Loucy (cell line): Measurements from ENCODE around the gene TRPM6.

Source experiments
- H2AFZ ChIP-seq: fragments of 200-600 bp; sonication (generic); 2 replicates; pipeline ENCODE4 v1.6.0; 2016; ENCODE audit warnings: antibody characterized with exemption, mild to moderate bottlenecking, low read length, moderate library complexity
- H3F3A ChIP-seq: fragments of 200-600 bp; 2 replicates; pipeline ENCODE4 v1.6.0; 2016; ENCODE audit warnings: antibody characterized with exemption, low read depth, mild to moderate bottlenecking
- H3K27me3 ChIP-seq: fragments of 200-600 bp; sonication (generic); 2 replicates; pipeline ENCODE4 v1.6.1; 2014; ENCODE audit warnings: low read length, mild to moderate bottlenecking; ENCODE audit not compliant: insufficient read depth, poor library complexity, severe bottlenecking
- H3K36me3 ChIP-seq: fragments of 200-600 bp; sonication (generic); 2 replicates; pipeline ENCODE4 v1.6.1; 2016; ENCODE audit warnings: low read length; ENCODE audit not compliant: insufficient read depth
- H3K4me1 ChIP-seq: fragments of 200-600 bp; sonication (generic); 2 replicates; pipeline ENCODE4 v1.5.1; 2014; ENCODE audit warnings: low read length, mild to moderate bottlenecking; ENCODE audit not compliant: insufficient read depth, poor library complexity, severe bottlenecking
- H3K4me2 ChIP-seq: fragments of 200-600 bp; sonication (generic); 2 replicates; pipeline ENCODE4 v1.6.0; 2014; ENCODE audit warnings: antibody characterized with exemption, low read length, low read depth, mild to moderate bottlenecking; ENCODE audit not compliant: poor library complexity, severe bottlenecking
- H3K4me3 ChIP-seq: fragments of 200-600 bp; sonication (generic); 2 replicates; pipeline ENCODE4 v1.5.1; 2014; ENCODE audit warnings: low read length, mild to moderate bottlenecking, mixed read lengths; ENCODE audit not compliant: poor library complexity, severe bottlenecking
- H3K79me2 ChIP-seq: fragments of 200-600 bp; sonication (generic); 2 replicates; pipeline ENCODE4 v1.6.1; 2014; ENCODE audit warnings: low read length; ENCODE audit not compliant: insufficient read depth
- H3K9ac ChIP-seq: fragments of 200-600 bp; sonication (generic); 2 replicates; pipeline ENCODE4 v1.6.0; 2014; ENCODE audit warnings: mild to moderate bottlenecking, low read depth, low read length, moderate library complexity; ENCODE audit not compliant: poor library complexity, severe bottlenecking
- H3K9me2 ChIP-seq: fragments of 200-600 bp; sonication (generic); replicated peaks from 2 replicates; pipeline ENCODE4 v1.6.1; 2016; ENCODE audit warnings: low read depth, low read length, mixed read lengths
- H3K9me3 ChIP-seq: fragments of 200-600 bp; sonication (generic); 2 replicates; pipeline ENCODE4 v1.6.1; 2014; ENCODE audit warnings: mild to moderate bottlenecking, antibody characterized with exemption, low read length, low read depth; ENCODE audit not compliant: insufficient read depth
- H4K20me1 ChIP-seq: fragments of 200-600 bp; sonication (generic); 2 replicates; pipeline ENCODE4 v1.6.0; 2014; ENCODE audit warnings: antibody characterized with exemption, low read length, mild to moderate bottlenecking; ENCODE audit not compliant: insufficient read depth, poor library complexity, severe bottlenecking
- EZH2phosphoT487 ChIP-seq: fragments of 200-600 bp; IDR thresholded peaks from 2 replicates; pipeline ENCODE4 v1.6.1; 2018; ENCODE audit warnings: antibody characterized with exemption, mild to moderate bottlenecking, moderate library complexity, borderline replicate concordance
- TF ChIP-seq, protein P1 (sequence below): fragments of 200-600 bp; sonication (generic); conservative IDR thresholded peaks from 2 replicates; pipeline ENCODE4 v1.5.1; 2014; ENCODE audit warnings: mild to moderate bottlenecking, antibody characterized with exemption, low read length

Gene TRPM6

DNA sequence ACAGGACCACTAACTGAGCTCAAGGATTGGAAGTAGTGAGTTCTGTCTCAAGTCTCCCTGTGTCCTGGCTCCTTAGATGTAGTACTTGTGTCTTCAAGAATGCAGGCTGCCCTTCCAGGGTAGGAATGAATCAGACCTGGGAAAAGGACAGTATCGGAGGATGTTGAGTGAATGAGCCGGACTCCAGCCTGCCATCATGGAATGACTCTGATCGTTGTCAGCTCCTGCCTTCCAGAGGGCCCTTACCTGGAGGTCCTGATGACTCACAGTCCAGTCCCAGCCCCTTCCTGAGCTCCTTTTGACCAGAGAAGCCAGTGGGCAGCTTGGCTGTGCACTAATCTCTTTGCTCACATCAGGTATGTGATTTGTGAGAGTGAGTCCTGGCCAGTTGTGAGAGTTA lies 161.1 kb downstream of the TRPM6 start:
- Histone ChIP-seq H3K4me1 (peaks cover 6% of the 10 kb centered on the region), H3K36me3 (no peaks in the 10 kb centered on the region), H3K79me2 (no peaks in the 10 kb centered on the region), H3K27me3 (no peaks in the 10 kb centered on the region), H4K20me1 (no peaks in the 10 kb centered on the region), H3K9me2 (no peaks in the 10 kb centered on the region), H3K4me2 (no peak overlapping the region), H3F3A (no peaks in the 10 kb centered on the region), H3K9me3 (no peaks in the 10 kb centered on the region), H2AFZ (no peak overlapping the region), H3K9ac (no peak overlapping the region), H3K4me3 (no peak overlapping the region)
- TF ChIP-seq, protein P1, sequence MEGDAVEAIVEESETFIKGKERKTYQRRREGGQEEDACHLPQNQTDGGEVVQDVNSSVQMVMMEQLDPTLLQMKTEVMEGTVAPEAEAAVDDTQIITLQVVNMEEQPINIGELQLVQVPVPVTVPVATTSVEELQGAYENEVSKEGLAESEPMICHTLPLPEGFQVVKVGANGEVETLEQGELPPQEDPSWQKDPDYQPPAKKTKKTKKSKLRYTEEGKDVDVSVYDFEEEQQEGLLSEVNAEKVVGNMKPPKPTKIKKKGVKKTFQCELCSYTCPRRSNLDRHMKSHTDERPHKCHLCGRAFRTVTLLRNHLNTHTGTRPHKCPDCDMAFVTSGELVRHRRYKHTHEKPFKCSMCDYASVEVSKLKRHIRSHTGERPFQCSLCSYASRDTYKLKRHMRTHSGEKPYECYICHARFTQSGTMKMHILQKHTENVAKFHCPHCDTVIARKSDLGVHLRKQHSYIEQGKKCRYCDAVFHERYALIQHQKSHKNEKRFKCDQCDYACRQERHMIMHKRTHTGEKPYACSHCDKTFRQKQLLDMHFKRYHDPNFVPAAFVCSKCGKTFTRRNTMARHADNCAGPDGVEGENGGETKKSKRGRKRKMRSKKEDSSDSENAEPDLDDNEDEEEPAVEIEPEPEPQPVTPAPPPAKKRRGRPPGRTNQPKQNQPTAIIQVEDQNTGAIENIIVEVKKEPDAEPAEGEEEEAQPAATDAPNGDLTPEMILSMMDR, result no peak
- TF ChIP-seq EZH2phosphoT487, result no peak

DNA sequence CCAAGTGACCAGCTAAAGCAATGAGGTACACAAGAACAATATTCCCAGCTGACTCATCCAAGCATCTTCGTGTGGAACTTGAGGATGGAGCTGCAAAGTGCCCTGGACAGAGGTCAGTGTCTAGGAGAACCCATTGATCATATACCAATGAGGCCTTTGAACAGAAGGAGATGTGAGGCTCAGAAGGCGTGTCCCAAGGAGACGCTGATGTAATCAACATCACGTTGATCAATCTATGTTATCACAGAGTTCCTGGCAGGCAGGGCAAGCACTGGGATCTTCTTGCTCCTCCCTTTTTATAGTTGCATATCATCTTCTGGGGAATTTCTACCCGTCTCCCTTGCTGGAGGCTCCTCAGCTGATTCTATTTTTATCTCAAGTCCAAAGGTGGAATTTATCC lies 163.4 kb downstream of the TRPM6 start:
- peaks cover 5% of the 10 kb centered on the region for H3K4me1 ChIP-seq
- no peaks in the 10 kb centered on the region for H3K36me3 ChIP-seq
- no peak overlapping the region for H2AFZ ChIP-seq
- H3K9me2 ChIP-seq, result no peaks in the 10 kb centered on the region
- H4K20me1 ChIP-seq, result no peaks in the 10 kb centered on the region
- no peak overlapping the region for H3K4me3 ChIP-seq
- no peak overlapping the region for H3K9ac ChIP-seq
- H3K4me2 ChIP-seq, result no peak overlapping the region
- H3K79me2 ChIP-seq, result no peaks in the 10 kb centered on the region
- no peaks in the 10 kb centered on the region for H3K9me3 ChIP-seq
- no peaks in the 10 kb centered on the region for H3F3A ChIP-seq
- H3K27me3 ChIP-seq, result no peaks in the 10 kb centered on the region
- TF ChIP-seq, protein P1, result no peak
- no peak for TF ChIP-seq EZH2phosphoT487

DNA sequence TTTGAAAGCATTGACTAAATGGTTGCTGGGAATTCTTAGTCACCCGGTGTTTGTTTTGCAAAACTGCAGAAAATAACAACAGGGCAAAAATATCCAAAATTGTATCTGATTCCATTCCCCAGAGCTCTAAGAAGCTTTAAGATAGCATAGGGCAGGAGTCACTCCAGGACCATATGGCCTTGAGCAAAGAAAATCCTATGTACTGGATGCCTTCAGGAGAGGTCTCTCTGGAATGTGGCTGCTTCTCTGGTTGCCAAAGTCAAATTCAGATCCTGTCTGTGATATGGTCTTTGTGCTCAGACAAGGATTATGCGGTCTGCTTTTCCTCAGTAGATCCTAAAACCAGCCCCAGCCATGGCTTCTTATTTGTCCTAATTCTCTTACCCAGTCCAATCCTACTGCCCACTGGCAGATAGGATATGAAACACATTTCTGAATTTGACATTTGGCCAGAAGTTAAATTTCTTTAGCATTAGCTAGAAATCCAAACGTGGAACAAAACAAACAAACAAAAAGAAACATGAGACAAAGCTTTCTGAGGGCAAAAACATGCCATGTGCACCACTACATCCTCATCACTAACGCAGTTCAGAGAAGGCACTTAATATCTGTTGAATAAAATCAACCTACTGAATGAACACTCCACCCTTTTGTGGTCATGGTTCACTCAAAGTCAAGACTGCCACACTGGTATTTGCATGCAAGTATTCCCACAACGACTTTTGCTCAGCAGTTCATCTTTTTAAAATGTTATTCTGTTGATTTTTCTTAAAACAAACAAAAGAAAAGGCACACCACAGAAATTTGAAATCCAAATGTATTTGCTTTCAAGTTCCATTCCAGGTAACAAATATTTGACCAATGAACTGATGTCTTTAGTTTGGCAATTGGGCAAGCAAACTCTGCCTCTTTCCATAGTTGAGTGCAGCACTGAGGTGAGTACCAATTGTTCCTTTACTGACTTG lies 165.7 kb downstream of the TRPM6 start:
- H3K9me2 ChIP-seq, result no peaks in the 10 kb centered on the region
- no peaks in the 10 kb centered on the region for H3F3A ChIP-seq
- H3K79me2 ChIP-seq, result no peaks in the 10 kb centered on the region
- H2AFZ ChIP-seq, result no peak overlapping the region
- no peaks in the 10 kb centered on the region for H4K20me1 ChIP-seq
- H3K4me3 ChIP-seq, result no peak overlapping the region
- no peaks in the 10 kb centered on the region for H3K27me3 ChIP-seq
- no peak overlapping the region for H3K9ac ChIP-seq
- no peaks in the 10 kb centered on the region for H3K9me3 ChIP-seq
- no peaks in the 10 kb centered on the region for H3K4me1 ChIP-seq
- H3K4me2 ChIP-seq, result no peak overlapping the region
- TF ChIP-seq EZH2phosphoT487, result no peak
- TF ChIP-seq, protein P1, result no peak
- H3K36me3 ChIP-seq, result no peaks in the 10 kb centered on the region
